Measurements from ENCODE around the gene MB21D2. TPM values are rescaled to one million over a fixed set of nuclear protein-coding genes. Genes with fewer than 3 reads are reported as not detected.

Gene MB21D2
- total and polyA plus RNA-seq, 2 of the 8 experiments (the other 6 are each of a cell fraction or from before 2014, with no cell fraction given) = 10.0 to 21.0 TPM

DNA sequence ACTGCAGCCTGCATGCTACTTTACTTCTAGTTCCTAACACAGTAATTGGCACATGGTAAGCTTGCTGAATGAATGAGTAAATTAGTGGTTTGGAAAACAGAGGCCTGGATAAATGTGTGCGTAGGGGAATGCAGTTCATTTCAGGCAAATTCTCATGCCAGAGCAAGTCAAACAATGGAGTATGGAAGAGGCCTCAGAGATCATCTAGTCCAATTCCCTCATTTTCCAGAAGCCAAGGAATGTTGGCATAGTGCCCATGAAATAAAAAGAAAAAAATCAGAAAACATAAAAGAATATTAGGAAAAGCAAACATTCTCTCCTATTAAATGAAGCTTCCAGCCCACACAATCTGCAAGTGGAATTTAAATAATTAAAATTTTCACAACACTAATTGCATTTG is 92.4 kb downstream of the MB21D2 start (continued):
- TF ChIP-seq, protein P1, sequence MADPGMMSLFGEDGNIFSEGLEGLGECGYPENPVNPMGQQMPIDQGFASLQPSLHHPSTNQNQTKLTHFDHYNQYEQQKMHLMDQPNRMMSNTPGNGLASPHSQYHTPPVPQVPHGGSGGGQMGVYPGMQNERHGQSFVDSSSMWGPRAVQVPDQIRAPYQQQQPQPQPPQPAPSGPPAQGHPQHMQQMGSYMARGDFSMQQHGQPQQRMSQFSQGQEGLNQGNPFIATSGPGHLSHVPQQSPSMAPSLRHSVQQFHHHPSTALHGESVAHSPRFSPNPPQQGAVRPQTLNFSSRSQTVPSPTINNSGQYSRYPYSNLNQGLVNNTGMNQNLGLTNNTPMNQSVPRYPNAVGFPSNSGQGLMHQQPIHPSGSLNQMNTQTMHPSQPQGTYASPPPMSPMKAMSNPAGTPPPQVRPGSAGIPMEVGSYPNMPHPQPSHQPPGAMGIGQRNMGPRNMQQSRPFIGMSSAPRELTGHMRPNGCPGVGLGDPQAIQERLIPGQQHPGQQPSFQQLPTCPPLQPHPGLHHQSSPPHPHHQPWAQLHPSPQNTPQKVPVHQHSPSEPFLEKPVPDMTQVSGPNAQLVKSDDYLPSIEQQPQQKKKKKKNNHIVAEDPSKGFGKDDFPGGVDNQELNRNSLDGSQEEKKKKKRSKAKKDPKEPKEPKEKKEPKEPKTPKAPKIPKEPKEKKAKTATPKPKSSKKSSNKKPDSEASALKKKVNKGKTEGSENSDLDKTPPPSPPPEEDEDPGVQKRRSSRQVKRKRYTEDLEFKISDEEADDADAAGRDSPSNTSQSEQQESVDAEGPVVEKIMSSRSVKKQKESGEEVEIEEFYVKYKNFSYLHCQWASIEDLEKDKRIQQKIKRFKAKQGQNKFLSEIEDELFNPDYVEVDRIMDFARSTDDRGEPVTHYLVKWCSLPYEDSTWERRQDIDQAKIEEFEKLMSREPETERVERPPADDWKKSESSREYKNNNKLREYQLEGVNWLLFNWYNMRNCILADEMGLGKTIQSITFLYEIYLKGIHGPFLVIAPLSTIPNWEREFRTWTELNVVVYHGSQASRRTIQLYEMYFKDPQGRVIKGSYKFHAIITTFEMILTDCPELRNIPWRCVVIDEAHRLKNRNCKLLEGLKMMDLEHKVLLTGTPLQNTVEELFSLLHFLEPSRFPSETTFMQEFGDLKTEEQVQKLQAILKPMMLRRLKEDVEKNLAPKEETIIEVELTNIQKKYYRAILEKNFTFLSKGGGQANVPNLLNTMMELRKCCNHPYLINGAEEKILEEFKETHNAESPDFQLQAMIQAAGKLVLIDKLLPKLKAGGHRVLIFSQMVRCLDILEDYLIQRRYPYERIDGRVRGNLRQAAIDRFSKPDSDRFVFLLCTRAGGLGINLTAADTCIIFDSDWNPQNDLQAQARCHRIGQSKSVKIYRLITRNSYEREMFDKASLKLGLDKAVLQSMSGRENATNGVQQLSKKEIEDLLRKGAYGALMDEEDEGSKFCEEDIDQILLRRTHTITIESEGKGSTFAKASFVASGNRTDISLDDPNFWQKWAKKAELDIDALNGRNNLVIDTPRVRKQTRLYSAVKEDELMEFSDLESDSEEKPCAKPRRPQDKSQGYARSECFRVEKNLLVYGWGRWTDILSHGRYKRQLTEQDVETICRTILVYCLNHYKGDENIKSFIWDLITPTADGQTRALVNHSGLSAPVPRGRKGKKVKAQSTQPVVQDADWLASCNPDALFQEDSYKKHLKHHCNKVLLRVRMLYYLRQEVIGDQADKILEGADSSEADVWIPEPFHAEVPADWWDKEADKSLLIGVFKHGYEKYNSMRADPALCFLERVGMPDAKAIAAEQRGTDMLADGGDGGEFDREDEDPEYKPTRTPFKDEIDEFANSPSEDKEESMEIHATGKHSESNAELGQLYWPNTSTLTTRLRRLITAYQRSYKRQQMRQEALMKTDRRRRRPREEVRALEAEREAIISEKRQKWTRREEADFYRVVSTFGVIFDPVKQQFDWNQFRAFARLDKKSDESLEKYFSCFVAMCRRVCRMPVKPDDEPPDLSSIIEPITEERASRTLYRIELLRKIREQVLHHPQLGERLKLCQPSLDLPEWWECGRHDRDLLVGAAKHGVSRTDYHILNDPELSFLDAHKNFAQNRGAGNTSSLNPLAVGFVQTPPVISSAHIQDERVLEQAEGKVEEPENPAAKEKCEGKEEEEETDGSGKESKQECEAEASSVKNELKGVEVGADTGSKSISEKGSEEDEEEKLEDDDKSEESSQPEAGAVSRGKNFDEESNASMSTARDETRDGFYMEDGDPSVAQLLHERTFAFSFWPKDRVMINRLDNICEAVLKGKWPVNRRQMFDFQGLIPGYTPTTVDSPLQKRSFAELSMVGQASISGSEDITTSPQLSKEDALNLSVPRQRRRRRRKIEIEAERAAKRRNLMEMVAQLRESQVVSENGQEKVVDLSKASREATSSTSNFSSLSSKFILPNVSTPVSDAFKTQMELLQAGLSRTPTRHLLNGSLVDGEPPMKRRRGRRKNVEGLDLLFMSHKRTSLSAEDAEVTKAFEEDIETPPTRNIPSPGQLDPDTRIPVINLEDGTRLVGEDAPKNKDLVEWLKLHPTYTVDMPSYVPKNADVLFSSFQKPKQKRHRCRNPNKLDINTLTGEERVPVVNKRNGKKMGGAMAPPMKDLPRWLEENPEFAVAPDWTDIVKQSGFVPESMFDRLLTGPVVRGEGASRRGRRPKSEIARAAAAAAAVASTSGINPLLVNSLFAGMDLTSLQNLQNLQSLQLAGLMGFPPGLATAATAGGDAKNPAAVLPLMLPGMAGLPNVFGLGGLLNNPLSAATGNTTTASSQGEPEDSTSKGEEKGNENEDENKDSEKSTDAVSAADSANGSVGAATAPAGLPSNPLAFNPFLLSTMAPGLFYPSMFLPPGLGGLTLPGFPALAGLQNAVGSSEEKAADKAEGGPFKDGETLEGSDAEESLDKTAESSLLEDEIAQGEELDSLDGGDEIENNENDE (IDR thresholded peaks at IDR 0.05; ENCODE audit: insufficient replicate concordance, low read length) = no peak
- TF ChIP-seq BRCA1 (IDR thresholded peaks at IDR 0.05; ENCODE audit: low read depth, low read length) (no peak), RBBP5 (IDR thresholded peaks at IDR 0.05; ENCODE audit: borderline replicate concordance, low read depth, low read length) (no peak), SIN3A (conservative IDR thresholded peaks at IDR 0.05 in 1 of 2, IDR thresholded peaks at IDR 0.05 in 1 of 2; ENCODE audit: low read depth in 1 of 2, low read length in 2 of 2) (no peak), HDAC6 (IDR thresholded peaks at IDR 0.05; ENCODE audit: low read depth, low read length) (no peak), SP1 (IDR thresholded peaks at IDR 0.05; ENCODE audit: low read depth, low read length) (no peak), KDM1A (IDR thresholded peaks at IDR 0.05; ENCODE audit: borderline replicate concordance, low read length) (no peak), SAP30 (IDR thresholded peaks at IDR 0.05; ENCODE audit: insufficient read depth, insufficient replicate concordance, low read length) (no peak), CHD1 (IDR thresholded peaks at IDR 0.05; ENCODE audit: low read depth, low read length) (no peak), EZH2 (IDR thresholded peaks at IDR 0.05; ENCODE audit: low read depth, low read length, severe bottlenecking) (no peak)
- TF ChIP-seq, protein P2, sequence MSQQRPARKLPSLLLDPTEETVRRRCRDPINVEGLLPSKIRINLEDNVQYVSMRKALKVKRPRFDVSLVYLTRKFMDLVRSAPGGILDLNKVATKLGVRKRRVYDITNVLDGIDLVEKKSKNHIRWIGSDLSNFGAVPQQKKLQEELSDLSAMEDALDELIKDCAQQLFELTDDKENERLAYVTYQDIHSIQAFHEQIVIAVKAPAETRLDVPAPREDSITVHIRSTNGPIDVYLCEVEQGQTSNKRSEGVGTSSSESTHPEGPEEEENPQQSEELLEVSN (IDR thresholded peaks at IDR 0.05) = no peak

Data from H1 (cell line).